Measurements from ENCODE around the gene BCL2.

BCL2 gene

DNA sequence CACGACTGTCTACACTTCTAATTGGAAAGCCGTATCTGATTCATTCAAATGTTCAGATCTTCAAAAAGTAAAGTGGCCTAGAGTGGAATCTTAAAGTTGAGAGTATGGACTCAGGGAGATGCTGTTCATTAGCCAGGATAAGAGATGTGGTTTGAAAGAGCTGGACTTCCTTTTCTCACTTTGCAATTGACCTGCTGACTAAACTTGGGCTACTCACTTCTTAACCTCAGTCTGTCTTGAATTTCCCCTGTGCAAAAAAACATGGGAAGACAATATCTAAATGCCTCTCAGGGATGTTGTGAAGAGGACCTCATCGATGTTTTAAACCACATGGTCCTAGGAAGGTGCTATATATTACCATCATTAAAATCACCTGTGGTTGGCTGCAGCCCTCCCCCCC lies 64.1 kb downstream of the BCL2 start:
- WGBS (ENCODE audit: extremely low coverage, insufficient coverage, insufficient read length) = no CpG with 5 or more reads among the region's 3 CpGs
- no peak overlapping the region for H4K12ac ChIP-seq (ENCODE audit: low read depth, low read length)
- no peaks in the 10 kb centered on the region for H3K9me3 ChIP-seq (ENCODE audit: insufficient read depth, low read depth, low read length)
- no peak overlapping the region for H2AK5ac ChIP-seq (ENCODE audit: low read length)
- H3K18ac ChIP-seq (ENCODE audit: low read length) = no peak overlapping the region
- H3K79me1 ChIP-seq (ENCODE audit: low read length) = no peaks in the 10 kb centered on the region
- no peak overlapping the region for H4K91ac ChIP-seq (ENCODE audit: low read depth, low read length)
- H2BK12ac ChIP-seq (ENCODE audit: low read length) = no peak overlapping the region
- H3K14ac ChIP-seq (ENCODE audit: low read length) = no peak overlapping the region
- H3K27me3 ChIP-seq (ENCODE audit: insufficient read depth, low read length) = no peaks in the 10 kb centered on the region
- peaks cover 7 to 8% of the 10 kb centered on the region in 2 experiments for H3K4me1 ChIP-seq (ENCODE audit: control insufficient read depth in 1 of 2, insufficient read depth in 2 of 2, low read length in 2 of 2)
- no peak overlapping the region for H3K23ac ChIP-seq (ENCODE audit: low read length)
- H2BK5ac ChIP-seq (ENCODE audit: low read depth, low read length, poor library complexity) = no peak overlapping the region
- no peaks in the 10 kb centered on the region for H3K79me2 ChIP-seq (ENCODE audit: control insufficient read depth, insufficient read depth, low read length, poor library complexity)
- H3K4ac ChIP-seq (ENCODE audit: low read depth, low read length) = no peak overlapping the region
- H3K27ac ChIP-seq (ENCODE audit: low read depth, low read length) = no peak overlapping the region
- no peak overlapping the region for H4K8ac ChIP-seq (ENCODE audit: low read depth, low read length)
- H3K36me3 ChIP-seq (ENCODE audit: control insufficient read depth in 1 of 2, insufficient read depth in 2 of 2, low read length in 2 of 2) = no peaks in the 10 kb centered on the region
- no peak overlapping the region for H3K4me3 ChIP-seq (ENCODE audit: low read depth, low read length)
- no peak overlapping the region for H3K9ac ChIP-seq (ENCODE audit: low read length)
- no peak overlapping the region for H3K4me2 ChIP-seq (ENCODE audit: low read length)
- no peak overlapping the region for H2AFZ ChIP-seq (ENCODE audit: insufficient read depth, low read length, poor library complexity)
- no peak overlapping the region for H2BK120ac ChIP-seq (ENCODE audit: insufficient read depth, low read length, poor library complexity)
- DNase-seq = no peak

DNA sequence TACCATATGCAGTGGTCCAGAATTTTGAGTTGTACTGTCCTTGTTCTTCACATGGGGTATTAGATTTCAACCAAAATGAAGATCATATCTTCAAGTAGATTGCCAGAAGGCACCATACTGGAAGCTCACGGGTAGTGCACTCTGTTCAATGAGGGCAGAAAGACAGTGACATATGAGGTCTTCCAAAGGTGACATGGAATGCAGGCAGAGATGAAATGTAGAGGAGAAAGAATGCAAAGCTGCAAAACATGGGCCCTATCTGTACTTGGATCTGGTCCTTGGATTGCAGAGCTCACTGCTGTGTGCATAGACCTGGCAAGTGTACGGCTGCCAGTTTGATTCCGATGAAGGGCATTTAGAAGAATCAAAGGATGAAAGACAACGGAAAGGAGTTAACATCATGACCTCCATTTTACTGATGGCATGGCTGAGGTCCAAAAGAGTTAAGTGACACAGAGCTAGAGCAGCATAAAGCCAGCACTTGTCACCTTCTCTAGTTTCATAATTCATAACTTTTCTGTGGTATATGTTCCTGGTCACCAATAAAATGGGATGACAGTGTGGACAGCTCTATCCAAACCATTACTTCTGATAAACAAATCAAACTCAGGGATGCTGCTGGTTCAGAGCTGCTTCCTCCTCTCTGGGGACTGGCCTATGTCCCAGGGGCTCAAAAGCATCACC lies 64.7 kb downstream of the BCL2 start:
- Histone ChIP-seq H3K79me1 (ENCODE audit: low read length) (no peaks in the 10 kb centered on the region), H3K4me1 (ENCODE audit: control insufficient read depth in 1 of 2, insufficient read depth in 2 of 2, low read length in 2 of 2) (peaks cover 7 to 8% of the 10 kb centered on the region in 2 experiments), H2AFZ (ENCODE audit: insufficient read depth, low read length, poor library complexity) (no peak overlapping the region), H3K23ac (ENCODE audit: low read length) (no peak overlapping the region), H2BK12ac (ENCODE audit: low read length) (no peak overlapping the region), H3K27ac (ENCODE audit: low read depth, low read length) (no peak overlapping the region), H3K79me2 (ENCODE audit: control insufficient read depth, insufficient read depth, low read length, poor library complexity) (no peaks in the 10 kb centered on the region), H3K27me3 (ENCODE audit: insufficient read depth, low read length) (no peaks in the 10 kb centered on the region), H4K12ac (ENCODE audit: low read depth, low read length) (no peak overlapping the region), H3K14ac (ENCODE audit: low read length) (no peak overlapping the region), H3K4me3 (ENCODE audit: low read depth, low read length) (no peak overlapping the region), H3K18ac (ENCODE audit: low read length) (no peak overlapping the region), H4K91ac (ENCODE audit: low read depth, low read length) (no peak overlapping the region), H3K4ac (ENCODE audit: low read depth, low read length) (no peak overlapping the region), H2BK120ac (ENCODE audit: insufficient read depth, low read length, poor library complexity) (no peak overlapping the region), H2BK5ac (ENCODE audit: low read depth, low read length, poor library complexity) (no peak overlapping the region), H3K4me2 (ENCODE audit: low read length) (no peak overlapping the region), H2AK5ac (ENCODE audit: low read length) (no peak overlapping the region), H3K36me3 (ENCODE audit: control insufficient read depth in 1 of 2, insufficient read depth in 2 of 2, low read length in 2 of 2) (no peaks in the 10 kb centered on the region), H3K9ac (ENCODE audit: low read length) (no peak overlapping the region), H3K9me3 (ENCODE audit: insufficient read depth, low read depth, low read length) (no peaks in the 10 kb centered on the region), H4K8ac (ENCODE audit: low read depth, low read length) (no peak overlapping the region)
- peak; percentile 71 to 91 for DNase-seq
- no CpG with 5 or more reads among the region's 4 CpGs for WGBS (ENCODE audit: extremely low coverage, insufficient coverage, insufficient read length)

DNA sequence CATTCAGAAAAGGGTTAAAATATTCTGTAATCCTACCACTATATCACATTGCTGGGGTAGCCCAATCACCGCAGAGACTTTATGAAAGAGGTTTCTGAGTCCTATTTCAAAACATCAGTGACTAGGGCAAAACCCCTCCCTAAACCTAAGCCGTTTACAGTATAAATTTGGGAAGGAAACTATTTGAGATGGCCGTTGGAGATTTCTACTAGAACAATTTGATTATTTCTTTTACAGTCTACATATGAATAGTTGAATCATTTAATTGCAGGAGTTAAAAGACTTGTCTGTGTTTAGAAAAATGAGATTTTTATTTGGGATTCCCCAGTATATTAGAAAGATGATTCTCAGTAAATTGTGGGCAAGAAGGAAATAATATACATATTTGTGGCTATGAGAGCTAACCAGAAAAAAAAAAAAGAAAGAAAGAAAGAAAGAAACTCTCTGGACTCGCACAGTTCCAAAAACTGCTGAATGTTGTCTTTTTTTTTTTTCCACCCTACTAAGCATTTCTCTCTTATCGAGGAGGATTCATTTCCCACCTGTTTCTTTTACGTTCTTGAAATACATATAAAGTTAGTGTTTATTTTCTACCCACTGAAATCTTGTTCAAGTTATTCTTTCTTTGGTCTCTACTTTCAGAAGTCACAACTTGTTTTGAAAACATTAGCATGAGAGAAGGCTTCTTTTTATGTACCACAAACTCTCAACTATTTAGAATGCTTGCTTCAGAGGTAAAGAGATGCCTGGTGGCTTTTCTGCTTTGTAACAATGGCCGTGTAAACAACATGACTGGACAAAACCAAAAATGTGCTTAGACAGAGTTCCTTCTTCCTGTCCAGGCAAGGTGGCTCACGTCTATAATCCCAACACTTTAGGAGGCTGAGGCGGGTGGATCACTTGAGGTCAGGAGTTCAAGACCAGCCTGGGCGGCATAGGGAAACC lies 65.9 kb downstream of the BCL2 start:
- Histone ChIP-seq H3K23ac (ENCODE audit: low read length) (no peak overlapping the region), H3K4me2 (ENCODE audit: low read length) (no peak overlapping the region), H3K4ac (ENCODE audit: low read depth, low read length) (no peak overlapping the region), H3K27me3 (ENCODE audit: insufficient read depth, low read length) (no peaks in the 10 kb centered on the region), H3K18ac (ENCODE audit: low read length) (no peak overlapping the region), H3K36me3 (ENCODE audit: control insufficient read depth in 1 of 2, insufficient read depth in 2 of 2, low read length in 2 of 2) (no peaks in the 10 kb centered on the region), H2BK5ac (ENCODE audit: low read depth, low read length, poor library complexity) (no peak overlapping the region), H2BK12ac (ENCODE audit: low read length) (no peak overlapping the region), H3K14ac (ENCODE audit: low read length) (no peak overlapping the region), H4K8ac (ENCODE audit: low read depth, low read length) (no peak overlapping the region), H3K9me3 (ENCODE audit: insufficient read depth, low read depth, low read length) (no peaks in the 10 kb centered on the region), H3K79me2 (ENCODE audit: control insufficient read depth, insufficient read depth, low read length, poor library complexity) (no peaks in the 10 kb centered on the region), H2AFZ (ENCODE audit: insufficient read depth, low read length, poor library complexity) (no peak overlapping the region), H2AK5ac (ENCODE audit: low read length) (no peak overlapping the region), H3K27ac (ENCODE audit: low read depth, low read length) (no peak overlapping the region), H3K9ac (ENCODE audit: low read length) (no peak overlapping the region), H3K4me3 (ENCODE audit: low read depth, low read length) (no peak overlapping the region), H3K4me1 (ENCODE audit: control insufficient read depth in 1 of 2, insufficient read depth in 2 of 2, low read length in 2 of 2) (peaks cover 0 to 4% of the 10 kb centered on the region in 2 experiments), H4K91ac (ENCODE audit: low read depth, low read length) (no peak overlapping the region), H4K12ac (ENCODE audit: low read depth, low read length) (no peak overlapping the region), H3K79me1 (ENCODE audit: low read length) (no peaks in the 10 kb centered on the region), H2BK120ac (ENCODE audit: insufficient read depth, low read length, poor library complexity) (no peak overlapping the region)
- peak; percentile 30 to 55 for DNase-seq
- no CpG with 5 or more reads among the region's 10 CpGs for WGBS (ENCODE audit: extremely low coverage, insufficient coverage, insufficient read length)

DNA sequence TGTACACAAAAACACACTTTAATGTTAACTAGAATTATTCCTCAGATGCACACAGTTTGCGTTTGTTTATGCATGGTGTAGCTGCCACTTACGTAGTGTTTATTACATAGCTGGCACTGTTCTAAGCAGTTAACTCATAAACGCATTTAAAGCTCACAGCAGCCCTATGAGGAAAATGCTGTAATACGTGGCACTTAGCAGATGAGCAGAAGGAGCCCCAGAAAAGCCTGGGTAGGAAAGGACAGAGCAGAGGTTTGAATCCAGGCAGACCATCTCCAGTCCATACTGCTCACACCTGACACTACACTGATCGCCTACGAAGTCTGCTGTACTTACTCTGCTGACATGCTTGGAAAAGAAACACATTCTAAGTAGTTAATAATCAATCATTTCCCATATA lies 66.6 kb downstream of the BCL2 start:
- WGBS (ENCODE audit: extremely low coverage, insufficient coverage, insufficient read length) = no CpG with 5 or more reads among the region's 6 CpGs
- H3K4me2 ChIP-seq (ENCODE audit: low read length) = no peak overlapping the region

More for the DNA sequence above, 66.6 kb downstream of the BCL2 start:
- no peak overlapping the region for H3K4ac ChIP-seq (ENCODE audit: low read depth, low read length)
- no peaks in the 10 kb centered on the region for H3K79me1 ChIP-seq (ENCODE audit: low read length)
- H3K27ac ChIP-seq (ENCODE audit: low read depth, low read length) = no peak overlapping the region
- no peak overlapping the region for H4K12ac ChIP-seq (ENCODE audit: low read depth, low read length)
- peaks cover 0 to 4% of the 10 kb centered on the region in 2 experiments for H3K4me1 ChIP-seq (ENCODE audit: control insufficient read depth in 1 of 2, insufficient read depth in 2 of 2, low read length in 2 of 2)
- H3K23ac ChIP-seq (ENCODE audit: low read length) = no peak overlapping the region
- no peak for DNase-seq
- no peak overlapping the region for H3K14ac ChIP-seq (ENCODE audit: low read length)
- no peak overlapping the region for H2AK5ac ChIP-seq (ENCODE audit: low read length)
- H2BK120ac ChIP-seq (ENCODE audit: insufficient read depth, low read length, poor library complexity) = no peak overlapping the region
- no peaks in the 10 kb centered on the region for H3K36me3 ChIP-seq (ENCODE audit: control insufficient read depth in 1 of 2, insufficient read depth in 2 of 2, low read length in 2 of 2)
- no peak overlapping the region for H2BK5ac ChIP-seq (ENCODE audit: low read depth, low read length, poor library complexity)
- no peaks in the 10 kb centered on the region for H3K79me2 ChIP-seq (ENCODE audit: control insufficient read depth, insufficient read depth, low read length, poor library complexity)
- no peak overlapping the region for H3K9ac ChIP-seq (ENCODE audit: low read length)
- no peak overlapping the region for H2AFZ ChIP-seq (ENCODE audit: insufficient read depth, low read length, poor library complexity)
- H4K91ac ChIP-seq (ENCODE audit: low read depth, low read length) = no peak overlapping the region
- H3K4me3 ChIP-seq (ENCODE audit: low read depth, low read length) = no peak overlapping the region
- H3K27me3 ChIP-seq (ENCODE audit: insufficient read depth, low read length) = no peaks in the 10 kb centered on the region
- no peak overlapping the region for H3K18ac ChIP-seq (ENCODE audit: low read length)
- H2BK12ac ChIP-seq (ENCODE audit: low read length) = no peak overlapping the region
- H3K9me3 ChIP-seq (ENCODE audit: insufficient read depth, low read depth, low read length) = no peaks in the 10 kb centered on the region
- H4K8ac ChIP-seq (ENCODE audit: low read depth, low read length) = no peak overlapping the region

All from trophoblast cell (in vitro differentiated cells and primary cell).